GM23338 (cell line): ENCODE results near the gene OR8D2. TPM values are rescaled to one million over a fixed set of nuclear protein-coding genes. Genes with fewer than 3 reads are reported as not detected.
A peak's percentile ranks its signal among the peaks of the same experiment; 100 is the strongest.

Source experiments
- ATAC-seq: fragments of 200-7000 bp; cut with Tn5 transposase; 3 replicates; pipeline ENCODE4 v1.9.1; 2020
- DNase-seq: peaks from one replicate; pipeline ENCODE4 v3.0.0-alpha.2; 2015; ENCODE audit warnings: low spot score
- H2AFZ ChIP-seq: fragments of 200-600 bp; sonication (generic); 2 replicates; pipeline ENCODE4 v1.8.0; 2016; ENCODE audit warnings: antibody characterized with exemption, mild to moderate bottlenecking, moderate library complexity
- H3F3A ChIP-seq: fragments of 200-600 bp; sonication (generic); replicated peaks from 2 replicates; pipeline ENCODE4 v1.8.0; 2017; ENCODE audit warnings: antibody characterized with exemption, mixed run types, low read depth
- H3K27ac ChIP-seq: fragments of 200-600 bp; sonication (generic); 2 replicates; pipeline ENCODE4 v1.6.1; 2016; ENCODE audit warnings: low read depth
- H3K27me3 ChIP-seq: fragments of 200-600 bp; sonication (generic); 2 replicates; pipeline ENCODE4 v1.8.0; 2016; ENCODE audit warnings: mild to moderate bottlenecking, mixed run types, moderate library complexity; ENCODE audit not compliant: insufficient read depth
- H3K36me3 ChIP-seq: fragments of 200-600 bp; sonication (generic); 2 replicates; pipeline ENCODE4 v1.8.0; 2016; ENCODE audit warnings: mild to moderate bottlenecking; ENCODE audit not compliant: insufficient read depth
- H3K4me1 ChIP-seq: fragments of 200-600 bp; sonication (generic); 2 replicates; pipeline ENCODE4 v1.8.0; 2016; ENCODE audit warnings: mild to moderate bottlenecking, moderate library complexity; ENCODE audit not compliant: insufficient read depth
- H3K4me2 ChIP-seq: fragments of 200-600 bp; sonication (generic); 2 replicates; pipeline ENCODE4 v1.7.1; 2017; ENCODE audit warnings: mixed run types
- H3K4me3 ChIP-seq: fragments of 200-600 bp; sonication (generic); 2 replicates; pipeline ENCODE4 v1.6.1; 2016; ENCODE audit warnings: mixed run types
- H3K79me2 ChIP-seq: fragments of 200-600 bp; sonication (generic); replicated peaks from 2 replicates; pipeline ENCODE4 v1.8.0; 2017; ENCODE audit warnings: mild to moderate bottlenecking; ENCODE audit not compliant: insufficient read depth
- H3K9me2 ChIP-seq: fragments of 200-600 bp; sonication (generic); 2 replicates; pipeline ENCODE4 v1.8.0; 2017; ENCODE audit not compliant: insufficient read depth
- H4K20me1 ChIP-seq: fragments of 200-600 bp; sonication (generic); replicated peaks from 2 replicates; pipeline ENCODE4 v1.8.0; 2017; ENCODE audit warnings: mild to moderate bottlenecking; ENCODE audit not compliant: insufficient read depth
- H3K27ac Mint-ChIP-seq: 2 replicates; pipeline ENCODE4 v1.8.0; 2020; ENCODE audit warnings: inconsistent platforms, mild to moderate bottlenecking, moderate library complexity, mixed read lengths
- H3K27me3 Mint-ChIP-seq: 3 replicates; pipeline ENCODE4 v1.8.0; 2022; ENCODE audit warnings: low read depth, mild to moderate bottlenecking, moderate library complexity, mixed read lengths, inconsistent platforms; ENCODE audit not compliant: insufficient read depth, poor library complexity
- H3K36me3 Mint-ChIP-seq: 3 replicates; pipeline ENCODE4 v1.8.0; 2021; ENCODE audit warnings: low read depth, mild to moderate bottlenecking, inconsistent platforms, moderate library complexity, mixed read lengths
- H3K4me1 Mint-ChIP-seq: 3 replicates; pipeline ENCODE4 v1.8.0; 2020; ENCODE audit warnings: mild to moderate bottlenecking, inconsistent platforms, mixed read lengths
- H3K4me3 Mint-ChIP-seq: 3 replicates; pipeline ENCODE4 v1.8.0; 2021; ENCODE audit warnings: moderate library complexity, mild to moderate bottlenecking, inconsistent platforms, mixed read lengths
- H3K9me3 Mint-ChIP-seq: 3 replicates; pipeline ENCODE4 v1.8.0; 2020; ENCODE audit warnings: moderate library complexity, mild to moderate bottlenecking, inconsistent platforms, mixed read lengths
- CREB1 ChIP-seq: fragments of 250-450 bp; sonication (Bioruptor Pico); IDR thresholded peaks from 2 replicates; pipeline ENCODE4 v1.5.0; 2020; ENCODE audit warnings: low read depth, mild to moderate bottlenecking, moderate library complexity
- EZH2 ChIP-seq: fragments of 200-600 bp; sonication (generic); IDR thresholded peaks from one replicate; pipeline ENCODE4 v1.8.0; 2017; ENCODE audit warnings: antibody characterized with exemption, mild to moderate bottlenecking, low read depth; ENCODE audit not compliant: unreplicated experiment
- EZH2phosphoT487 ChIP-seq: fragments of 200-600 bp; sonication (generic); IDR thresholded peaks from one replicate; pipeline ENCODE4 v1.8.1; 2018; ENCODE audit warnings: antibody characterized with exemption; ENCODE audit not compliant: unreplicated experiment
- NANOG ChIP-seq: IDR thresholded peaks from 2 replicates; pipeline ENCODE4 v1.6.1; 2016; ENCODE audit warnings: antibody characterized with exemption, borderline replicate concordance
- POLR2AphosphoS5 ChIP-seq: IDR thresholded peaks from 2 replicates; pipeline ENCODE4 v1.6.1; 2016; ENCODE audit warnings: antibody characterized with exemption, low read depth
- REST ChIP-seq: IDR thresholded peaks from one replicate; pipeline ENCODE4 v1.6.1; 2018; ENCODE audit warnings: antibody characterized with exemption; ENCODE audit not compliant: unreplicated experiment
- STAT1 ChIP-seq: IDR thresholded peaks from one replicate; pipeline ENCODE4 v1.6.1; 2016; ENCODE audit warnings: antibody characterized with exemption; ENCODE audit not compliant: unreplicated experiment
- ZNF114 ChIP-seq: fragments of 250-450 bp; sonication (Bioruptor Pico); IDR thresholded peaks from 2 replicates; pipeline ENCODE4 v1.5.0; 2020; ENCODE audit warnings: mild to moderate bottlenecking, moderate library complexity
- ZNF331 ChIP-seq: fragments of 250-450 bp; sonication (Bioruptor Pico); IDR thresholded peaks from 2 replicates; pipeline ENCODE4 v1.5.0; 2020; ENCODE audit warnings: low read depth, mild to moderate bottlenecking, moderate library complexity
- long read RNA-seq: library from polyadenylated mRNA; unstranded; transcript quantifications from one replicate; pipeline ENCODE4 v2.0.0, GENCODE V29; 2020; ENCODE audit not compliant: unreplicated experiment
- polyA plus RNA-seq: library from polyadenylated mRNA; unstranded; fragments of >200 nt; fragmentation: Nextera tagmentation; extraction: Ambion mirVana; gene quantifications from 2 replicates; pipeline ENCODE4 v1.2.1, GENCODE V29; 2016
- total RNA-seq: library from RNA; depleted of rRNA; stranded (reverse); fragments of >200 nt; shearing (Covaris generic); gene quantifications from 2 replicates; pipeline ENCODE4 v1.2.3, GENCODE V29; 2014; rRNA removed
- TF ChIP-seq, protein P1 (sequence below): IDR thresholded peaks from 2 replicates; pipeline ENCODE4 v1.6.1; 2016; ENCODE audit warnings: antibody characterized with exemption
- TF ChIP-seq, protein P2 (sequence below), 2 experiments: fragments of 200-600 bp in 1 of 2; sonication (generic) in 1 of 2; conservative IDR thresholded peaks; 2 replicates each; pipeline versions ENCODE4 v1.5.1 to v1.6.1; 2016 to 2017; ENCODE audit warnings: antibody characterized with exemption in 2 of 2, low read depth in 2 of 2, mild to moderate bottlenecking in 2 of 2, moderate library complexity in 1 of 2

The OR8D2 gene, protein sequence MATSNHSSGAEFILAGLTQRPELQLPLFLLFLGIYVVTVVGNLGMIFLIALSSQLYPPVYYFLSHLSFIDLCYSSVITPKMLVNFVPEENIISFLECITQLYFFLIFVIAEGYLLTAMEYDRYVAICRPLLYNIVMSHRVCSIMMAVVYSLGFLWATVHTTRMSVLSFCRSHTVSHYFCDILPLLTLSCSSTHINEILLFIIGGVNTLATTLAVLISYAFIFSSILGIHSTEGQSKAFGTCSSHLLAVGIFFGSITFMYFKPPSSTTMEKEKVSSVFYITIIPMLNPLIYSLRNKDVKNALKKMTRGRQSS
- total RNA-seq = not detected in 2 replicates
- polyA plus RNA-seq = not detected in 2 replicates
- long read RNA-seq = 0 reads

DNA sequence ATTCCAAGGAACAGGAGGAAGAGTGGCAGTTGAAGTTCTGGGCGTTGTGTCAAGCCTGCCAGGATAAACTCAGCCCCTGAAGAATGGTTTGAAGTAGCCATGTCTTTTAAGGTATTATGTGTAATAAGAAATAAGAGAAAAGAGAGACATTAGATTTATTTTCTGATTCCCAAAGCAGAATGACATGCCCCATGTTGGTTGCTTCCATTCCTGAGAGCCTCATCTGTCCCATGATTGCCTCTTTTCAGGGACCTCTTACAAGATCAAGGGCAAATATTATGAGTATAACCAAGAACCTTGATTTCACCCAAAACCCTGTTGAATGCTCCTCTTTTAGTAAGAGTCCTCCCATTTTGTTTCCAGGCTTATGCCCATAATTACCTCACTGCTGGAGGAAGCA is at the start of gene OR8D2:
Gene OR8D2 (minus strand): TSS at position 101 of the 400 bp plus-strand sequence. CDS start 0 bp downstream, at position 101.
- Histone ChIP-seq H3K27ac (no peak within 1 kb of the TSS), H3K79me2 (no peaks in the 10 kb centered on the region), H4K20me1 (no peaks in the 10 kb centered on the region), H3K4me3 (no peak within 1 kb of the TSS), H3K4me2 (no peak within 1 kb of the TSS), H2AFZ (peak within 1 kb of the TSS; percentile 58; the same call in 1 of the 2 replicates), H3K4me1 (no peaks in the 10 kb centered on the region), H3K9me2 (no peaks in the 10 kb centered on the region), H3K27me3 (no peaks in the 10 kb centered on the region), H3K36me3 (no peaks in the 10 kb centered on the region), H3F3A (no peaks in the 10 kb centered on the region)
- ATAC-seq (no peak), DNase-seq (no peak)
- H3K4me3 Mint-ChIP-seq = no peak within 1 kb of the TSS
- H3K36me3 Mint-ChIP-seq = no peaks in the 10 kb centered on the region
- H3K27ac Mint-ChIP-seq = no peak within 1 kb of the TSS
- H3K9me3 Mint-ChIP-seq = peaks cover 3% of the 10 kb centered on the region; the same call in 1 of the 3 replicates
- H3K4me1 Mint-ChIP-seq = no peaks in the 10 kb centered on the region
- no peak for TF ChIP-seq ZNF114 (CRISPR knock-in tag)
- no peak for TF ChIP-seq REST
- TF ChIP-seq, protein P1, sequence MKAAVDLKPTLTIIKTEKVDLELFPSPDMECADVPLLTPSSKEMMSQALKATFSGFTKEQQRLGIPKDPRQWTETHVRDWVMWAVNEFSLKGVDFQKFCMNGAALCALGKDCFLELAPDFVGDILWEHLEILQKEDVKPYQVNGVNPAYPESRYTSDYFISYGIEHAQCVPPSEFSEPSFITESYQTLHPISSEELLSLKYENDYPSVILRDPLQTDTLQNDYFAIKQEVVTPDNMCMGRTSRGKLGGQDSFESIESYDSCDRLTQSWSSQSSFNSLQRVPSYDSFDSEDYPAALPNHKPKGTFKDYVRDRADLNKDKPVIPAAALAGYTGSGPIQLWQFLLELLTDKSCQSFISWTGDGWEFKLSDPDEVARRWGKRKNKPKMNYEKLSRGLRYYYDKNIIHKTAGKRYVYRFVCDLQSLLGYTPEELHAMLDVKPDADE = no peak
- no peak for TF ChIP-seq ZNF331 (CRISPR knock-in tag)
- no peak for TF ChIP-seq EZH2phosphoT487
- peaks cover 3% of the 10 kb centered on the region for H3K27me3 Mint-ChIP-seq

GRCh38 chr11:124359566-124359965 is 39.6 kb upstream of the OR8D2 start:
- H3K9me3 Mint-ChIP-seq = no peaks in the 10 kb centered on the region
- Histone ChIP-seq H4K20me1 (no peaks in the 10 kb centered on the region), H3K27me3 (no peaks in the 10 kb centered on the region), H3K4me1 (no peaks in the 10 kb centered on the region), H3K36me3 (no peaks in the 10 kb centered on the region), H3K4me3 (no peak overlapping the region), H3K27ac (no peak overlapping the region), H3K79me2 (no peaks in the 10 kb centered on the region), H3K4me2 (no peak overlapping the region), H3K9me2 (no peaks in the 10 kb centered on the region), H2AFZ (no peak overlapping the region), H3F3A (no peaks in the 10 kb centered on the region)
- DNase-seq (no peak), ATAC-seq (no peak)
- H3K4me1 Mint-ChIP-seq = no peaks in the 10 kb centered on the region
- H3K36me3 Mint-ChIP-seq = no peaks in the 10 kb centered on the region
- peaks cover 2% of the 10 kb centered on the region for H3K27me3 Mint-ChIP-seq
- no peak overlapping the region for H3K27ac Mint-ChIP-seq
- H3K4me3 Mint-ChIP-seq = no peak overlapping the region
- TF ChIP-seq, protein P2, sequence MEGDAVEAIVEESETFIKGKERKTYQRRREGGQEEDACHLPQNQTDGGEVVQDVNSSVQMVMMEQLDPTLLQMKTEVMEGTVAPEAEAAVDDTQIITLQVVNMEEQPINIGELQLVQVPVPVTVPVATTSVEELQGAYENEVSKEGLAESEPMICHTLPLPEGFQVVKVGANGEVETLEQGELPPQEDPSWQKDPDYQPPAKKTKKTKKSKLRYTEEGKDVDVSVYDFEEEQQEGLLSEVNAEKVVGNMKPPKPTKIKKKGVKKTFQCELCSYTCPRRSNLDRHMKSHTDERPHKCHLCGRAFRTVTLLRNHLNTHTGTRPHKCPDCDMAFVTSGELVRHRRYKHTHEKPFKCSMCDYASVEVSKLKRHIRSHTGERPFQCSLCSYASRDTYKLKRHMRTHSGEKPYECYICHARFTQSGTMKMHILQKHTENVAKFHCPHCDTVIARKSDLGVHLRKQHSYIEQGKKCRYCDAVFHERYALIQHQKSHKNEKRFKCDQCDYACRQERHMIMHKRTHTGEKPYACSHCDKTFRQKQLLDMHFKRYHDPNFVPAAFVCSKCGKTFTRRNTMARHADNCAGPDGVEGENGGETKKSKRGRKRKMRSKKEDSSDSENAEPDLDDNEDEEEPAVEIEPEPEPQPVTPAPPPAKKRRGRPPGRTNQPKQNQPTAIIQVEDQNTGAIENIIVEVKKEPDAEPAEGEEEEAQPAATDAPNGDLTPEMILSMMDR (conservative IDR thresholded peaks at IDR 0.05; ENCODE audit: low read depth in 2 of 2) = no peak
- TF ChIP-seq NANOG (no peak), EZH2phosphoT487 (no peak), STAT1 (no peak), REST (no peak), CREB1 (CRISPR knock-in tag) (no peak), POLR2AphosphoS5 (no peak), ZNF331 (CRISPR knock-in tag) (no peak), EZH2 (no peak), ZNF114 (CRISPR knock-in tag) (no peak)
- TF ChIP-seq, protein P1 = no peak
